H7 (cell line): ENCODE measurements around the gene LAPTM5. TPM values are rescaled to one million over a fixed set of nuclear protein-coding genes. Genes with fewer than 3 reads are reported as not detected.
"Not testable (repeated sequence)": the region's sequence is repeated elsewhere in the genome, so short reads cannot be mapped to it uniquely, and the experiment has no call there.

ENCODE experiments used
- DNase-seq: peaks from one replicate; pipeline ENCODE4 v3.0.0; 2012
- H3K27me3 ChIP-seq: 2 replicates; pipeline ENCODE4 v1.6.0; 2011; ENCODE audit warnings: mild to moderate bottlenecking, low read length; ENCODE audit not compliant: control insufficient read depth, insufficient read depth
- H3K36me3 ChIP-seq: replicated peaks from 2 replicates; pipeline ENCODE4 v1.5.1; 2011; ENCODE audit warnings: low read length; ENCODE audit not compliant: control insufficient read depth, insufficient read depth
- H3K4me3 ChIP-seq: 2 replicates; pipeline ENCODE4 v1.5.1; 2011; ENCODE audit warnings: low read depth, mild to moderate bottlenecking, control low read depth, low read length, moderate library complexity; ENCODE audit not compliant: insufficient read depth
- total RNA-seq: library from RNA; depleted of rRNA; stranded (reverse); fragments of >200 nt; shearing (Covaris generic); gene quantifications from 2 replicates; pipeline ENCODE4 v1.2.3, GENCODE V29; 2014

LAPTM5 gene
- total RNA-seq, 1 experiment from 2014 or later = 0.28 TPM

DNA sequence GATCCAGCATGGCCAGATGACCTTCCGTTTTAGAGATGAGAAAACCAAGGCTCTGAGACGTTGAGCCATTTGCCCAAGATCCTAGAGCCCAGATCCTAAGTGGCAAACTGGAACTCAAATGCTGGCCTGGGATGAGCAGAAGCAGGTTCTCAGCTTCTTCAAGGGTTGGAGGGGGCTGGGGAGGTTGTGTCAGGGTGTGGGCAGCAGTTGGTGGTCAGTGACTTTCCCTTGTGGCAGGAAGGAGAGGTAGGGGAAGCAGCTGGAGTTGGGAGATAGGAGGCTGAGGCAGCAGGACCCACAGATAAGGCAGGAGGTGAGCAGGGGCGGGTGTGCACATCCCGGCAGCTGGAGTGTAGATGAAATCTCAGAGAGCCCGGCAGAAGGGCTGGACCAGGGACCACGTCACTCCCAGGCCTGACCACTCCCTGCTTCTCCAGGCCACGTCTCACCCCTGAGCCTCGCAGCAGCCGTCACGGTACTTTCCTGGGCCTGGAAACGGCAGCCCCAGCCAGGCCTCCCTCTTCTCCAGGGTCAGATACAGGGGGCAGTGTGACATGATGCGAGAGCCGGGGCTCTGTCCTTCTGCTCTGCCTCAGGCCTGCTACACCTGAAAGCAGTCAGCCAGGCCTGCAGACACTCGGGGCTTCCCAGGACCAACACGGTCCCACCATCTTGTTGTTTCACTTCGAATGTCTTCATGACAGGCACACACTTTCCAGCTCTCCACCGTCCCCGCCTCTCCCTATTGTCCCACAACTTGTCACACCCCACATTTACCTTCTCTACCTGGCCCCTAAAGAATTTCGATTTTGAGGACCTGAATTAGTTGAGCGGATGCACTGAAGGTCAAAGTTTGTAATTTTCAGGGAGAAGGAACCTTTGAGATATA is 11.5 kb upstream of the LAPTM5 start:
- no peak for DNase-seq
- no peaks in the 10 kb centered on the region for H3K36me3 ChIP-seq
- no peak overlapping the region for H3K4me3 ChIP-seq
- no peaks in the 10 kb centered on the region for H3K27me3 ChIP-seq

DNA sequence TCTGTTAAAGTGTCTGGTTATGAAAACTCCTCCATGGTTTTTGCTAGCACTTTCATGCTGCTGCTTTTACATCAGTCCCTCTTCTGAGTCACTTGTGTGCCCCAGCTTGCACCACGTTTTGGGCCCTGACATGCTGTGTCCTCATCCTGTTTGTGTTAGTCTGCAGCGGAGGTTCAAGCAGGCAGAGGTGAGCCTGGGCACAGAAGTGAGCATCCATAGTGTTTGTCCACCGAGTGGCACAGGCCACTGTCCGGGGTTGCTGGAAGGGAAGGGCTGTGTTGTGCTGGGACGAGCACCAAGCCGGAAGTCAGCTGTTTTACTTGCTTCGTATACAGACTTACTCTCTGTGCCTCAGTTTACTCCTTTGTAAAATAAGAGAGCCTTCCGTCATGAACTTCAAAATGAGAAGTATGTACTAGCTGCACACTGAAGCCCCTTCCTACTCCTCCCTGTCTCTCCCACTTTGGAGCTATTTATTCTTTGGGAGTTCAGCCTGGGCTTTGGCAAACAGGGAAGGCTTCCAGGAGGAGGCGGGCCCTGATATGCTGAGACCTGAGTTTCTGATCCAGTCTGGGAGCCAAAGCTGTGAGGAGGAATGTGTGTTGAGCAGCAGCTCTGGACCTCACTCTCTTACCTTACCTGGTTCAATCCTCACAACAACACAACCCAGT is 10.7 kb upstream of the LAPTM5 start:
- Histone ChIP-seq H3K27me3 (no peaks in the 10 kb centered on the region), H3K36me3 (no peaks in the 10 kb centered on the region), H3K4me3 (no peak overlapping the region)
- no peak for DNase-seq

DNA sequence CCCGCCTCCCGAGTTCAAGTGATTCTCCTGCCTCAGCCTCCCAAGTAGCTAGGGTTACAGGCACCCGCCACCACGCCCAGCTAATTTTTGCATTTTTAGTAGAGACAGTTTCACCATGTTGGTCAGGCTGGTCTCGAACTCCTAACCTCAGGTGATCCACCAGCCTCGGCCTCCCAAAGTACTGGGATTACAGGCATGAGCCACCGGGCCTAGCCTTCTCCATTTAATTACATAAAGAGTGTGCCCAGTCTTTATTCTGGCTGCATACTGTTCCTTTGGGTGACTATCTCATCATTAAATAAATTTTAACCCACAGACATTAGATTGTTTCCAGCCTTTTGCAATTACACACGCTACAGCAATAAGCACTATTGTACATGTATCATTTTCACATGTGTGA is 9.4 kb upstream of the LAPTM5 start:
- H3K36me3 ChIP-seq, DNase-seq, H3K4me3 ChIP-seq, H3K27me3 ChIP-seq: not testable (repeated sequence)

DNA sequence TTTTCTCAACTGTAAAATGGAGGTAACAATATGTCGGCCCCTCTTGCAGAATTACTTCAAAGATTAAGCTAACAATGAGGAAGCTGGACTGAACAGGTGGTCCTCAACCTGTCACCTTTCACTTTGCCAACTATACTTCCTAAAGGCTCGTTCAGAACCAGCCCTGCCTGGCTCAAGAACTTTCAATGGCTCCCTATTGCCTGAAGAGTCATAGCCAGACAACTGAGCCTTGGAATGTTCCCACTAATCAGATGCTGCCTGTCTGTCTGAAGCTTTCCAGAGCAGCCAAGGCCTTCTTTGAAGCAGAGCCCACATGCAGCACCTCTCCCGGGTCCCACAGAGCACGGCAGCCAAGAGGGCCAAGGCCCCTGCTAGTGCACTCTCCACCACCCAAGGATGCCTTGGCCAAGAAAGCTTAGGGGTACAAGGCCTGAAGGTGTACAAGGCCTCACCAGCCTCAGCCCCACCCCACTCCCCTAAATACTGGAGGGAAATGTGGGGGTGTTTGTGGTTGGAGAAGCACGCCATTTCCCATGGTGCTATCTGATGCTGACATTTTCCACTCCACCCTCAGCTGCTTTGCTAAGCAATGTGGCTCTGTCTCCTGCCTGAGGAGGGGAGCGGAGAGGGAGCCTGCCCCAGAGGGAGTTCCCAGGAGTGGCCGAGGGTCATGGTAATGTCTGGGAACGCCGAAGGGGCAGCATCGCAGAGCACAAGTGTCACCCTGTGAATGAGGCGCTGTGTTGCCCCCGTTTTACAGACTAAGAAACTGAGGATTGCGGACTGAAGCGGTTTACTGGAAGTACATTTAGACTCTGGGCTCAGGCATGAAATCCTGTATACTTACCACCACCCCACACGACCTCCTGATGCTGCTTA is 8.2 kb upstream of the LAPTM5 start:
- H3K27me3 ChIP-seq = no peaks in the 10 kb centered on the region; the same call in 1 of the 2 replicates
- H3K36me3 ChIP-seq = no peaks in the 10 kb centered on the region
- no peak for DNase-seq
- no peak overlapping the region for H3K4me3 ChIP-seq

DNA sequence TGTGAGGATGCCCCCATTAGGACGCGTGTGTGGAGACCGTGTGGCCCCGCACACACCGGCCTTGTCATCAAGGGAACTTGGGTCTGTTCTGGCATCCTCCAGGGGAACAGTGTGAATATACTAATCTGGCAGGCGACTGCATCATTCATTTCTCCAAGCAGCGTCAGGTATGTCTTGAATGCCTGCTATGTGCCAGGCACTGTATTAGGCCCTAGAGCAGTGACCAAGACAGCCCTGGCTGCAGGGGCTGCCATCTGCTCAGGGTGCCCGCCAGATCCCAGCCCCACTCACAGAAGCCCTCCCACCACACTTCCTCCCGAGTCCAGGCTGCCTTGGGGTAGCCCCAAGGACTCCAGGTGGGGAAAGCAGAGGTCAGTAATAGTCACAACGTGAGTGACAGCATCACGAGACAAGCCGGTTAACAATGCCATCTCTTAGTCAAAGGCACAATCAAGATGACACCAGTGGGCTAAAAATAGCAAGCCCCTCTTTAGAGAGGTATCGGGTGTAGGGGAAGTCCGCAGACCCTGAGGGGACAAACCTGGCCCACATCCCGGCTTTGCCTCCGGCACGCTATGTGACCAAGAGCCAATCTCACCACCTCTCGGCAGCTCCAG is 7.5 kb upstream of the LAPTM5 start:
- no peaks in the 10 kb centered on the region; the same call in 1 of the 2 replicates for H3K27me3 ChIP-seq
- no peak for DNase-seq
- H3K36me3 ChIP-seq = no peaks in the 10 kb centered on the region

DNA sequence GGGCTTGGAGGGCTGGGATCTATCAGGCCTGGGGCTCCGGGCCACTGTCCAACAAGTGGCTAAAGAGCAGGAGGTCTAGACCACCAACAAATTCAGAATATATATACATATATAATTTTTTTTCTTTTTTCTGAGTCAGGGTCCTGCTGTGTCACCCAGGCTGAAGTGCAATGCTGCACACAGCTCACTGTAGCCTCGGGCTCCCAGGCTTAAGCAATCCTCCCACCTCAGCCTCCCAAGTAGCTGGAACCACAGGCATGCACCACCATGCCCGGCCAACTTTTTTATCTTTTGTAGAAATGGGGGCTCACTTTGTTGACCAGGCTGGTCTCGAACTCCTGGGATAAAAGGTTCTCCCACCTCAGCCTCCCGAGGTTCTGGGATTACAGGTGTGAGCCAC is 6.8 kb upstream of the LAPTM5 start:
- H3K27me3 ChIP-seq = no peaks in the 10 kb centered on the region; the same call in none of the 2 replicates
- H3K4me3 ChIP-seq = no peak overlapping the region
- H3K36me3 ChIP-seq = no peaks in the 10 kb centered on the region
- no peak for DNase-seq

More for the DNA sequence above, 7.5 kb upstream of the LAPTM5 start:
- H3K4me3 ChIP-seq = no peak overlapping the region

DNA sequence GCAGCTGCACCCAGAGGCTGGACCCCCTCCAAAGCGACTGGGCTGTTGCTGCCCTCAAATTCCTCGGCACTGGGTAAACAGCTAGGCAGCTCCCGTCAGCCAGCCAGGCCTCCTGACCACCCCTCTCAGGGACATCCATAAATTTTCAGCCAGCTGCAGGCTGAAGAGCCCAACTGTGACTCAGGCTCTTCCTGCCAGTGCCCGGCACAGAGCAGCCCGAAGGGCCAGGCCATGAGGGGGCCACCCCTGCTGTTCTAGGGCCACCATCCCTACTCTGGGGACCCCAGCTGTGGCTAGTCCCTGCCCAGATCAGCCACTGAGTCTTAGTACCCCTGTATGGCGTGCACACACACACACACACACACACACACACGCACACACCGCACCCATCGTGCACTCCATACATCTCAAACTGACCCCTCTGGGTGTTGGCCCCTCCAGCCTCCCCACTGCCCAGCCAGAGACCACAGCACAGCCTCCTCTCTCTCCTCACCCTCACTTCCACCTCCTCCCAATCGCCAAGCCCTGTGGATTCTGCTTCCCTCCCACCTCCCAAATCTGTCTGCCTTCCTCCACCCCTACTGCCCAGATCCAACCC is 6.2 kb upstream of the LAPTM5 start:
- no peaks in the 10 kb centered on the region; the same call in none of the 2 replicates for H3K27me3 ChIP-seq
- DNase-seq = no peak
- no peak overlapping the region for H3K4me3 ChIP-seq
- no peaks in the 10 kb centered on the region for H3K36me3 ChIP-seq

DNA sequence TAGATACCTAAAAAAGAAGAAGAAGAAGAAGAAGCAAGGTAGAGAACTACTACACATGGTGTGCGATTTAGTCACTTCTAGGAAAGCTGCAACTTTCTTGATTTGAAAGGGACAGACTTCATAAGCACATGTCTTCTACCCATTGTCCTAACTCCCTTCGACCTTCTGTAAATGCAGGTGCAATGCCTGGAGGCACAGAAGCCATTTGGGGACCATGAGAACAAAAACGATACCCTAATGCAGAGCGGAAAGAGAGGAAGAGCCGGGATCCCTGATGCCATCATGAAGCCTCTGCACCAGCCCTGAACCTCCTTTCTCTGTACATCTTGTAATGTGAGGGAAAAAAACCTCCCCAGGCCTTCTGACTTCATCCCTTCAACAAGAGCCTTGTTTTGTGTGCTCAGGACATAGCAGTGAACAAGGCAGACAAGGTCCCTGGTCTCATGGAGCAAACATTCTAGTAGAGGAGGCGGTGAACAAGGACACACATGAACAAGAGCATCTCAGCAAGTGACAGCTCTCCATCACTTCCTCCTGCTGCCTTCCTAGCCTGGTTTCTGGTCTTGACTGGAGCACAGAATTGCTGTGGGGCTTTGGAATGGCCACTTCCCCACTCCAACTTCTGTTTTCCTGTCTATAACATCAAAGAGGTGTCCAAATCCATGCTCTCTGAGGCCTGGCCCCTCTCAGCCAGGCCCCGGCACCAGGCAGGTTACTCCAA is 5.5 kb upstream of the LAPTM5 start:
- no peaks in the 10 kb centered on the region; the same call in none of the 2 replicates for H3K27me3 ChIP-seq
- H3K36me3 ChIP-seq = no peaks in the 10 kb centered on the region
- no peak overlapping the region for H3K4me3 ChIP-seq
- DNase-seq = no peak

DNA sequence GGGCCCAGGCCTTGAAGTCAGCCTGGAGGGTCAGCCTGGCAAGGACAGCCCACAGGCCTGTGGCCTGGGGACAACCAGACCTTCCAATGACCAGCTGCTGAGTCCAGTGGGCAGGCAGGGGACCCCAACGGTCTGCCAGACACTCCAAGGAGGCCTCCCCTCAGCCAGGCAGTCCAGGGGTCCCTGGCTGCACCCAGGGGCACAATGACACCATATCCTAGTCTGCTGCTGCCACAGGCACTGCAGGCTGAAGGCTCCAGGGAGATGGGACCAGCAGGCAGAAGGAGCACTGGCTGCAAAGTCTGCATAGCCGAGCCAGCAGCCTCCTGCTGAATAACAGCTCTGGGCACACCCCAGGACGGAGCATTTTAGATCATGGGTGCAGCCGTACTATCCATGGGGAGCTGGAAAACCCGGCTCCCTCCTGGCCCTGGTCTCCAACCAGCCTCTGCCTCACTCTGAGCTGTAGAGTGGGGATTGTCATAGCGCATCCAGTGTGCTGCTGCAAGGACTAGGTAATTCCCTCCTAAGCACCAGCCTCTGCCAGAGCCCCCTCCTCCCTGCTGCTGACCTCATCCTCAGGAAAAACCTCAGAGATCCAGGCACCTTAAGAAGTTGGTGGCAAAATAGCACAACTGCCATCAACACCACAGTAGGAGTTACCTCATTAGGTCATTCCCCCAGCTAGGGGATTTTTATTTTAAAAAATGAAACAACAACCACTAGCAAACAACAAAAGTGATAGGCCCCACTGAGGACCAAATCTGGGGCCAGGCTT is 4.8 kb upstream of the LAPTM5 start:
- Histone ChIP-seq H3K27me3 (no peaks in the 10 kb centered on the region; the same call in none of the 2 replicates), H3K36me3 (no peaks in the 10 kb centered on the region), H3K4me3 (no peak overlapping the region)
- no peak for DNase-seq

DNA sequence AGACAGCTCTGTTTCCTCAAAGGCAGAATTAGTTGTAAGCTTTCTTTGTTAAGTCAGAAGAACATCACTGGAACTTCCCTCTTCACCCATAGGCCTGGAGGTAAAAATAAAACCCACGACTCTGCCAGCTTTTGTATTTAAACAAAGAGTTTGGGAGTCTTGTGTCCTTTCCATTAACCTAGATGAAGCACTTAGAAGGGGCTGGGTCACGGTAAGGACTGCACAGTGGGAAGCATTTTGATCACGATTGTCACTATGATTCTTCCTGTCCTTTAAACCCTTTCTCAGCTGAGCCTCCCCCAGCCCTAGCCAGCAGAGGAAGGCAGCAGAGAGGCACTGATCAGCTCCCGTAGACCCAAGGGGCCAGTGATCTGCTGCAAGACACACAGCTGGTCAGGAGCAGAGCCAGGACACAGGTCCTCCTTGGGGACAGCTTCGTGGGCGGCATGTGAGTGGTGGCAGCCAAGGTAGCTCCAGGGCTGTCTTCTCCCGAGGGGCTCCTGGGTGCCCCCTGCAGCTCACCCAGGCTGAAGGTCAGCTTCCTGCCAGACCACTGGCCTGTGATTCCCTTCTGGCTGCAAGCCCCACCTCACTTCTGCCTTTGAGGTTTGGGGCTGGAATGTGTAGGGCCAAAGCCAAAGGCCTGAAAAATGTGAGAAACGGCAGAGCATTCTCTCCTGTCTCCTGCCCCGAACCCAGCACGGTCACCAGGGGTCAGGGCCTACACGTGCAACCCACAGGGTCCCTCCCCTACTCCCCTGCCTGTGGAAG is 4.0 kb upstream of the LAPTM5 start:
- H3K4me3 ChIP-seq = no peak overlapping the region
- no peaks in the 10 kb centered on the region; the same call in none of the 2 replicates for H3K27me3 ChIP-seq
- peak; percentile 70 for DNase-seq
- no peaks in the 10 kb centered on the region for H3K36me3 ChIP-seq

DNA sequence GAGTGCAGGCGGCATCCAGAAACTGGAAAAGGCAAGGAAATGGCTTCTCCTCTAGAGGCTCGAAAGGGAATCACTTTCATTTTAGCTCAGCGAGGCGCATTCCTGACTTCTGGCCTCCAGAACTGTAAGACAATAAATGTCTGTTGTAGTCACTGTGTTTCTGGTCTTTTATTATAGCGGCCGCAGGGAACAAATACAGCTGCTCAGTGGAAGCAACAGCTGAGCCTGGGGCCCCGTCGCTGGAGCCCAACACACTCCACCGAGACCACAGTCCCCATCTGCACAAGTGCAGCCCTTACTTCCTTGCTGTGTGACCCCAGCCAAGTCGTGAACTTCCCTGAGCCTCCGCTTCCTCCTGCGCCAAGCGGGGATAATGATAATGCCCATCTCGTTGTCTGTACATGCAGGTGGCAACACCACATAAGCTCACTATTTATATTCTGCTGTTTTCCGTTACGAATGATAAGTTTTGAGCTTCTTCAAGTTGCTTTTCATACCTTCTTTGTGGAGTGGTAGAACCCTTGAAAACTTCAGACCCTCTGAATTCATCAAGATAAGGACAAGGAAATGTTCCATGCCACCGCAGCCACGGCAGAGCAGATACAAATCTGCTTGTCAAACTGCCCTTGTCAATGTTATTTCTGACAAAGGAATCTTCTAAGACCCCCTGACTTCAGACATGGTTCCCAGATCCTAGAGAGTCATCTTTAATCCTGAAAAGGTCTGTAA is 3.2 kb upstream of the LAPTM5 start:
- H3K27me3 ChIP-seq = no peaks in the 10 kb centered on the region; the same call in none of the 2 replicates
- DNase-seq = no peak
- no peak overlapping the region for H3K4me3 ChIP-seq

More for the DNA sequence above, 3.2 kb upstream of the LAPTM5 start:
- no peaks in the 10 kb centered on the region for H3K36me3 ChIP-seq
